OCI-LY3 (cell line): ENCODE measurements around the gene COX7A2.

Source experiments
- H2AFZ ChIP-seq: fragments of 200-600, 300-600 bp; shearing (Covaris generic); 2 replicates; pipeline ENCODE4 v1.6.0; 2014; ENCODE audit warnings: antibody characterized with exemption, low read depth, low read length
- H3K27ac ChIP-seq: fragments of 200-600, 300-600 bp; sonication (generic); 2 replicates; pipeline ENCODE4 v1.5.1; 2014; ENCODE audit warnings: mild to moderate bottlenecking, low read length, moderate library complexity, mixed read lengths
- H3K27me3 ChIP-seq: fragments of 200-600, 300-600 bp; sonication (generic); 2 replicates; pipeline ENCODE4 v1.6.1; 2014; ENCODE audit warnings: low read depth, low read length, mixed read lengths
- H3K36me3 ChIP-seq: fragments of 200-600, 300-600 bp; sonication (generic); replicated peaks from 2 replicates; pipeline ENCODE3; 2014; ENCODE audit warnings: low read depth, low read length, mixed read lengths
- H3K4me1 ChIP-seq: fragments of 300-600, 200-600 bp; sonication (generic); 2 replicates; pipeline ENCODE4 v1.6.1; 2014; ENCODE audit warnings: low read length, mixed read lengths
- H3K4me2 ChIP-seq: fragments of 200-600, 300-600 bp; sonication (generic); 2 replicates; pipeline ENCODE4 v1.6.1; 2014; ENCODE audit warnings: low read length, mixed read lengths
- H3K4me3 ChIP-seq: fragments of 300-600, 200-600 bp; sonication (generic); 2 replicates; pipeline ENCODE4 v1.5.1; 2014; ENCODE audit warnings: antibody characterized with exemption, mild to moderate bottlenecking, low read length, moderate library complexity
- H3K79me2 ChIP-seq: fragments of 300-600, 200-600 bp; shearing (Covaris generic); 2 replicates; pipeline ENCODE4 v1.6.1; 2014; ENCODE audit warnings: mild to moderate bottlenecking, low read length, mixed read lengths
- H3K9ac ChIP-seq: fragments of 300-600, 200-600 bp; shearing (Covaris generic); 2 replicates; pipeline ENCODE4 v1.6.0; 2014; ENCODE audit warnings: mild to moderate bottlenecking, low read length, moderate library complexity
- H3K9me3 ChIP-seq: fragments of 200-600, 300-600 bp; shearing (Covaris generic); 2 replicates; pipeline ENCODE4 v1.6.1; 2014; ENCODE audit warnings: low read length, mixed read lengths; ENCODE audit not compliant: insufficient read depth
- H4K20me1 ChIP-seq: fragments of 200-600, 300-600 bp; sonication (generic); 2 replicates; pipeline ENCODE4 v1.6.1; 2016; ENCODE audit warnings: low read length, mixed read lengths; ENCODE audit not compliant: insufficient read depth
- EZH2phosphoT487 ChIP-seq: fragments of 200-600 bp; shearing (Covaris generic); IDR thresholded peaks from 2 replicates; pipeline ENCODE4 v1.6.1; 2018; ENCODE audit warnings: antibody characterized with exemption, mixed run types, low read depth
- TF ChIP-seq, protein P1 (sequence below): fragments of 200-600, 300-600 bp; sonication (generic); IDR thresholded peaks from 2 replicates; pipeline ENCODE4 v1.5.1; 2014; ENCODE audit warnings: antibody characterized with exemption, low read length, low read depth

The COX7A2 gene

DNA sequence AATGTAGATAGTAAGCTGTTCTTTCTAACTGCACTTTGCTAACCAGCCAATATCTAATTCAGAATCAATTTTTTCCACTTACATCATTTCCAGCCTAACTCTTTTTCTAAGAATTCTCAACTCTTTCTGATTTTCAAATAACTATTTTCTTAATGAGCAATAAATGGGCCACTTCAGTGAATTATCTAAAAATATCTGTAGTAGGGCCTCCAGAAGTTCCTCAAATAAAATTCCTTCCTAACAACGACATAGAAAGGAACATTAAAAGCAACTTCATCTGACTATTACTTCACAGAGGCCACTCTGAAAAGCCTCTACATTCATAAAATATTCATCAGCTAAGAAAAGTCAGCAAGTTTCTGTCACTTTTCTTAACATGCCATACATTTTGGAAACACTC lies 42.6 kb downstream of the COX7A2 start:
- H3K4me1 ChIP-seq: no peaks in the 10 kb centered on the region
- no peaks in the 10 kb centered on the region for H3K36me3 ChIP-seq
- no peak overlapping the region for H3K9ac ChIP-seq
- no peaks in the 10 kb centered on the region for H4K20me1 ChIP-seq
- H3K4me3 ChIP-seq: no peak overlapping the region
- H3K27ac ChIP-seq: no peak overlapping the region
- H2AFZ ChIP-seq: no peak overlapping the region
- H3K27me3 ChIP-seq: no peaks in the 10 kb centered on the region
- no peaks in the 10 kb centered on the region for H3K9me3 ChIP-seq
- TF ChIP-seq, protein P1, sequence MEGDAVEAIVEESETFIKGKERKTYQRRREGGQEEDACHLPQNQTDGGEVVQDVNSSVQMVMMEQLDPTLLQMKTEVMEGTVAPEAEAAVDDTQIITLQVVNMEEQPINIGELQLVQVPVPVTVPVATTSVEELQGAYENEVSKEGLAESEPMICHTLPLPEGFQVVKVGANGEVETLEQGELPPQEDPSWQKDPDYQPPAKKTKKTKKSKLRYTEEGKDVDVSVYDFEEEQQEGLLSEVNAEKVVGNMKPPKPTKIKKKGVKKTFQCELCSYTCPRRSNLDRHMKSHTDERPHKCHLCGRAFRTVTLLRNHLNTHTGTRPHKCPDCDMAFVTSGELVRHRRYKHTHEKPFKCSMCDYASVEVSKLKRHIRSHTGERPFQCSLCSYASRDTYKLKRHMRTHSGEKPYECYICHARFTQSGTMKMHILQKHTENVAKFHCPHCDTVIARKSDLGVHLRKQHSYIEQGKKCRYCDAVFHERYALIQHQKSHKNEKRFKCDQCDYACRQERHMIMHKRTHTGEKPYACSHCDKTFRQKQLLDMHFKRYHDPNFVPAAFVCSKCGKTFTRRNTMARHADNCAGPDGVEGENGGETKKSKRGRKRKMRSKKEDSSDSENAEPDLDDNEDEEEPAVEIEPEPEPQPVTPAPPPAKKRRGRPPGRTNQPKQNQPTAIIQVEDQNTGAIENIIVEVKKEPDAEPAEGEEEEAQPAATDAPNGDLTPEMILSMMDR: no peak
- no peak for TF ChIP-seq EZH2phosphoT487
- H3K79me2 ChIP-seq: no peaks in the 10 kb centered on the region
- no peak overlapping the region for H3K4me2 ChIP-seq

DNA sequence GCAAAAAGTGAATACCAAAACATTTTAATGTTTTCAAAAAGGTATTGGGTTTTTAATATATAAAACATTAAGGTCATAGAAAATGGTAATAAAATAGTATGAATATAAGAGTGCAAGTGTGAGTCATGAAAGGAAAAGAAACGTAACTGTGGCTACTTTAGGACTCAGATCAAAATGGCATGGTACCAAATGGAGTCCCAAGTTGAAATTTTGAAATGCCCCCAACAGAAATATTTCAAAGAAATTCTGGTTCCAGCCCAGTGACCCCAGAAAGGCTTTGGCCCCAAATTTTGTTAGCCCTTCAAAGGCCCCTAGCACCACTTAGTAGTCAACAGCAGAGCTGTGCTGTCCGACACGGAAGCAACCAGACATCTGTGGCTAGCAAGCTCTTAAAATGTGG lies 43.7 kb downstream of the COX7A2 start:
- H3K36me3 ChIP-seq: no peaks in the 10 kb centered on the region
- H4K20me1 ChIP-seq: no peaks in the 10 kb centered on the region
- no peak overlapping the region for H2AFZ ChIP-seq
- H3K27me3 ChIP-seq: no peaks in the 10 kb centered on the region
- no peak overlapping the region for H3K4me3 ChIP-seq
- no peak overlapping the region for H3K27ac ChIP-seq
- H3K9me3 ChIP-seq: no peaks in the 10 kb centered on the region
- H3K4me1 ChIP-seq: no peaks in the 10 kb centered on the region
- TF ChIP-seq, protein P1: no peak
- no peak for TF ChIP-seq EZH2phosphoT487
- H3K79me2 ChIP-seq: no peaks in the 10 kb centered on the region
- H3K4me2 ChIP-seq: no peak overlapping the region
- no peak overlapping the region for H3K9ac ChIP-seq

DNA sequence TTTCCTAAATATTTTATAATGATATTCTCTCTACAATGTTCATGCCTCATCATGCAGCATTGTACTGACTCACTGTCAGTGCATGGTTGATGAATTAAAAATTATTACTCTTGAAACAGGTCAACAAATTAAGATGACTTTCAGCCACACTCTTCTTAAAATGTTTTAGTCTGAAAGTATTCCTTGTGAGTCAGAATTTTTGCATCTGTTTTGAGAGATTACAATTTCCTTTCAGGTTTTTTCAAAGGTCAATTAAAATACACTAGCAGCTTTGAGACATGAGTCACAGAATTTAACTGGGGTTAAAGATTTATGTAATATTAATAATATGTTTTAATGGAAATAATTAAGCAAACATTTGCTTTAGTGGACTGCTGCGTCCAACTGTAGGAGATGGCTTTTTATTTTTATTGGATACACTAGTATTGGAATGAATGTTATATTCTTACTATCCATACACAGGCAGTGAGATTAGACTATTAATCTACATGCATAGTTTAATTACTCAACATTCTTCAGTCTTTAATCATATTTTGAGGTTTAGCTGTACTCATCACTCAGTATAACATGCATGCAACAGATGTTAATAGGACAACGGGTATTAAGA lies 47.4 kb downstream of the COX7A2 start:
- Histone ChIP-seq H3K36me3 (no peaks in the 10 kb centered on the region), H3K27ac (no peak overlapping the region), H3K4me1 (no peaks in the 10 kb centered on the region), H3K4me3 (no peak overlapping the region), H2AFZ (no peak overlapping the region), H4K20me1 (no peaks in the 10 kb centered on the region), H3K79me2 (no peaks in the 10 kb centered on the region), H3K9me3 (no peaks in the 10 kb centered on the region), H3K27me3 (no peaks in the 10 kb centered on the region), H3K4me2 (no peak overlapping the region), H3K9ac (no peak overlapping the region)
- no peak for TF ChIP-seq EZH2phosphoT487
- TF ChIP-seq, protein P1: no peak

DNA sequence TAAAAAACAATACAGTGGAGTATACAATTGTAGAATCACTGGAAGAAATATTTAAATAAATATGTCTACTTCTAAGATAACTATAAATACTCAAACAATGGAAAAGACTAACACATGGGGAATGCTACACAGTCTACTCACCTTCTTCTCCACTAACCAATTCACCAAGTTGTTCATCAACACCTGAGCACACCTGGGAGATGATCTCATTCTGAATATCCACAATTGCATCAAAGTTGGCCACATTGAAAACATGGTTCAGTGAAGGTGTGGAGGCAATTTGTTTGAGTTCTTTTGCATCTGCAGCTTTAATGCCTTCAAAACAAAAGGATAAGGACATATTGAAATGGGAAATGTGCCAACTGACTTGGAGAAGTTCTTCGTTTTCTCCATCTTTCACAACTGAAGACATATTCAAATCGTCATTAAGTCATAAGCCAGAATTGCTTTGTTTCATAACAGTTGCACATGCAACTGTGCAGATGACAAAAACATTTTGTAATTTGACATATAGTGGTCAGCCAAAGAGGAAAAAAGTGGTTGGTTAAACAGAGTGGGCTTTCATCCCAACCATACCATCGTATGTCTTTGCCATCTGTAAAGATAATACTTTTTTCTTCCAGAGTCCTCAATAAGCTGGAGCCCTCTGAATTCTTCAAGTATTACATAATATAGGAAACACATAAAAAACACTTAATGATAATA lies 55.2 kb downstream of the COX7A2 start:
- Histone ChIP-seq H3K27ac (no peak overlapping the region), H3K9ac (no peak overlapping the region), H3K4me2 (no peak overlapping the region), H3K4me1 (no peaks in the 10 kb centered on the region), H2AFZ (no peak overlapping the region), H3K9me3 (no peaks in the 10 kb centered on the region), H4K20me1 (no peaks in the 10 kb centered on the region), H3K4me3 (no peak overlapping the region), H3K36me3 (no peaks in the 10 kb centered on the region), H3K79me2 (no peaks in the 10 kb centered on the region), H3K27me3 (no peaks in the 10 kb centered on the region)
- no peak for TF ChIP-seq EZH2phosphoT487
- TF ChIP-seq, protein P1: no peak
